IPS-NIHi7 (cell line): ENCODE data around the gene KIRREL3.

Experiments
- DNase-seq: peaks from one replicate; pipeline ENCODE4 v3.0.0; 2012; ENCODE audit warnings: mixed read lengths; ENCODE audit errors: extremely low spot score

KIRREL3 gene

DNA sequence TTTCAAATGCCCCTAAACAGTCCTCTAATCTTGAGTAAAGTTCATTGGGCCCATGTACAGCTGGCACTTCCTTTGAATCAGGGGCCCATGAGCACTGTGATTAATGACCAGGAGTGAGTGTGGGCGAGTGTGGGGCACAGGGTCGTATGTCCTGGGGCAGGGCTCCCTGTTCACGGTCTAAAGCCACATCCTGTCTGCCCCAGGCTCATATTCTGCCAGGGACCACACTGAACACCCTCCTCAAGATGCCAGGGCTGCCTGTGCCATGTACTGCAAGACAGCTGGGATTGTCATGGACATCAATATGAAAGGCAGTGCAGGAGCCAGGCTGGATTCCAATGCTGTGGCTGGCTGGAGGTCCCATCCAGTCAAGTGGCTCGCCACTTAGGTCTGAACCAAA, 130.5 kb downstream of the KIRREL3 start:
- no peak for DNase-seq

DNA sequence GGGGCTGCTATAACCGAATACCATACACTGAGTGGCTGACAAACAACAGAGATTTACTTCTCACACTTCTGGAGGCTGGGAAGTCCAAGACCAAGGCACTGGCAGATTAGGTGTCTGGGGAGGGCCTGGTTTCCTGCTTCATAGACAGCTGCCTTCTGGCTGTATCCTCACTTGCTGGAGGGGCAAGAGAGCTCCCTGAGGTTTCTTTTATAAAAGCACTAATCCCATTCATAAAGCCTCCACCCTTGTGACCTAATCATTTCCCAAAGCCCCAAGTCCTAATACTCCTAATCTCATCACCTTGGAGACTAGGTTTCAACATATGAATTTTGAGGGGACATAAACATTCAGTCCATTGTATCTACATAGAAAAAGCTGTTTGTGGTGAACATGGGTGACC, 131.8 kb downstream of the KIRREL3 start:
- DNase-seq = no peak

DNA sequence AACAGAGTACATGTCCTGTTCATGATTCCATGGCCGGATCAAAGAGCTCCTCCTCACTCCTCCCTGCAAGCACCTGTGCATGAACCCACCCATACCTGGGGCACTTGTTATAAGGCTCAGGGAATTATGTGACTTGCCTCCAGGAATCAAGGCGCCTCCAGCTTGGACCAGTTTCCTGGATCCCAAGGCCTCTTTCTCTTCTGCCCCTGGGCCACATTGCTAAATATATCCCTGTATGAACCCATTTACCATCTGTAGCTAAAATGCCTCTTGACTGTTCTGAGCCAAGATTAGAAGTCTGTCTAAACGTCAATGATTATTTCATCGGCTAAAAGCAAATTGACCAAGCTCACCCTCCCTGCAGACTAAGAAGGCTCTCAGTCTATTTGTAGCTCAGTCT, 135.6 kb downstream of the KIRREL3 start:
- DNase-seq = no peak

DNA sequence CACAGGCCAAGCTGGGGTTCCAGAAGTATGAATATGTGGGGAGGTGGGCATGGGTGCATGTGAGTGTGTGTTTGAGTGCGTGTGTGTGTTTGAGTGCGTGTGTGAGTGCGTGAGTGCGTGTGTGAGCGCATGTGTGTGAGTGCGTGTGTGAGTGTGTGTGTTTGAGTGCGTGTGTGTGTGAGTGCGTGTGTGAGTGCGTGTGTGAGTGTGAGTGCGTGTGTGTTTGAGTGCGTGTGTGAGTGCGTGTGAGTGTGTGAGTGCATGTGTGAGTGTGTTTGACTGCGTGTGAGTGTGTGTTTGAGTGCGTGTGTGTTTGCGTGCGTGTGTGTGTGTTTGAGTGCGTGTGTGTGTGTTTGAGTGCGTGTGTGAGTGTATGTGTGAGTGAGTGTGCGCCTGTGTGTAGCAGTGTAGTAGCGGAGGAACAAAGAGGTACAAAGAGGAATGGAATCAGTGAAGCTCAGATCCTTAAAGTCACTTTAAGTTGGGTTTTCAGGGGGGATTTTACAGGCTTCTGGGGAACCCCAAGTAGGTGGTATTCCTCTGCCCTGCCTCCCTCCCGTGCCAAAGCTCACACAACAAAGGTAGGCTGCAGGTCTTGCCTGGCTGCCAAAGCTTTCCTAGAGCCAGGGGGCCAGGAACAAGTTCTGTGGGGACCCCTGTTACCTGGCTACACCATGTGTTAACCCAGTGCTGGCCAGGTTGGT, 137.1 kb downstream of the KIRREL3 start:
- DNase-seq = no peak

DNA sequence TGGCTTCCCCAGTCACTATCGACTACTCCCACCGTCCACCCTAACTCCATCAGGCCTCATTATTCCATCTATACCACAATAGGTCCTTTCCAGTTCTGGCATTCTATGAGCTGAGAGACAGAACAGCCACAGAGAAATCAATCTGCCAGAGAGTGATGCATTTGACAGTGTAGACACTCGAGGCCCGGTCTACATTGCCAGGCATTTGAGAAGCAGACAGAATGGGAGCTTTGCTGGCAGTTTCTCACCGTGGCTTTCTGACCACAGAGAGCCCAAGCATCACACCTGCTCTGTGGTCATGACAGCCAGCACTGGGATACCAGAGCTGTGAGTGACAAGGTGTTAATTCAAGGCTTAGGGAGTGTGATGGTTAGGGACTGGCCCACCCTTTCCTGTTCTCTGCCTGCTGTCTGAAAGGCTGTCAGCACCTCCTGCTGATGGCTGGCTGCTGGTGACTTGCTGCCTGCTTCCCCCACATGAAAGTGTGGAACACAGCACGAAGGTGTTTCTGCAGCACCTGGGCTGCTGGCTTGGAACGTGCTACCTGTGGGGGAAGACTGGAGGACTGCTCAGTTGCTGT, 137.8 kb downstream of the KIRREL3 start:
- peak; percentile 76 for DNase-seq

DNA sequence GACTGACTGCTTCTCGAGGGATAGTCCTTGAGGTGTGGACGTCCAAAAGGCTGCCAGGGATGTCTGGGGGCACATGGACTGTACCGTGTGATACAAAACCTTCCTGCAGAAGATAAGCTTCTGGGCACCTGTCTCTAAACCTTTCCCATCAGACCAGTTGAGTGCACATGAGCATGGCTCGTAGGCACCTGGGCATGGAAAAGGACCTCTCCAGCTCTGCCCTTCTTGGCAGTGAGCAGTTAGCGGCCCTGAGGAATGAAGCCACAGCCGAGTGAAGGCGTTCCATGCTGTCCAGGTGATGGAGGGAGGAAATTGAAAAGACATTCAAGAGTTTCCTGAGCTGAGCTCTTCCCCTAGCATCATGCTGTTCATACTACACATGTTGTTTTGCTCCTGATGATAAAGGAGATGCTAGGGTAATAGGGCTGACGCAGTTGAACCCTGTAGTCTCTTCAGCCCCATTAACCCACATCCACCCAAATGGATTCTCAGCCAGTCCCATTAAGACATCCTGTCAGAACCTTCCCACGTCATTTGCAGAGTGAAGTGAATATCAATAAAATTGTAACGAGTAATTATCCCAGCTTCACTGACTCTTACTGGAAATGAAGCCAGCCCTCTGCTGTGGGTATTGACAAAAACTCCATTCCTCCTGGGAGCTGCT, 138.6 kb downstream of the KIRREL3 start:
- no peak for DNase-seq

DNA sequence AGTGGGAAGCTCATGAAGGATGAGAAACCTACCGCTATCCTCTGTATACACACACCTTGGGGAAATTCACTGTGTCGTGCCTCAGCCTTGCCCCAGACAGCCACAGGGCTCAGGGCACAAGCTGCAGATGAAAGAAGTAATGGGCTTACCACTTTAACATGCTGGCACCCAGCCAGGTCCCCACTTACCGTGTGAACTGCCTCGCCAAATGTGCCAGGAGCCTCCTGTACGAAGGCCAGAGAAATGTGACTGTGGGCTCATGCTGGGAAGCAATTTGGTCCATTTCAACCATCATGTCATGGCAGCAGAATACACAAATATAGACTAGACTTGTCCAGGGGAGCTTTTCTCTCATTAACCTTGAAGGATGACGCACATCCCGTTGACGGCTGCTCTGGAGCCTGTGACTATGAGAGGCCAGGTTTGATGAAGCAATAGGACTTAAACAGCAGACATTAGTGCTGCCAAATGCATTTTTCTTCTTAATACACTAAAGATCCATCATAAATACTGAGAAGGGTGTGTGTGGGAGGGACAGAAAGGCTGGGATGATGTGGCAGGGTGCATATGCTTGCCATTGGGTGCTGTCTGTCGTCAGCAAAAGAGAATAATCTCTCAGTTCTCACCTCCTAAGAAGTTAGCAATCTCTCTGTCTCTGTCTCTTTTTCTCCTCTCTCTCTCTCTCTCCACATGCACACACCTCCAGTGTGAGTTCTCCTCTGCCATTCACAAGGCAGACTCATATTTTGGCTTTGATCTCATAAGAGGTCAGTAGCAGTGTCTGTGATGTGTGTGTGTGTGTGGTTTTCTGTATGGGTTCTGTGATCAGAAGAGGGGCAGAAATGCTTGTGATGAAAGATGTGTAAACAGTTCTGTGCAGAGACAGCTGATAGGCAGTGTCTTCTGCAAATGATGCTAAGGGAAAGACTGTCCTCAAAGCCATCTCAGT, 142.4 kb downstream of the KIRREL3 start:
- DNase-seq = no peak

DNA sequence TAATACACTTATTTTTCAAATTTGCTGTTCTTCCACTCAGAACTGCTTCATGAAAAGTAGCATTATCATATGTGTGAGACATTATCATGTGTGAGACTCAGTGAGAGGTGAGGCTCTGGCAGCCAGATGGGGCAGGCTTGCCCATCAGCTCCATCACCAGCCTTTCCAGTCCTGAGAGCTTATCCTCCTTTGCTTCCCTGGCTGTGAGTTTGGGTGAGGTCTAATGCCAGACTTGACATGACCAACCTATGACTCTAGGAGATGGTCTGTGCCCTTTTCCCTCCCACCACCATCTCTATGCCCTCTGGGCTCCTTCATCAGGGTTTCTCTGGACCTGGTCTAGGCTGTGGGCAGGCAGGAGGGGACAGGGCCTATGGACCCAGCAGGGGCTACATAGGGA, 145.0 kb downstream of the KIRREL3 start:
- DNase-seq = no peak

DNA sequence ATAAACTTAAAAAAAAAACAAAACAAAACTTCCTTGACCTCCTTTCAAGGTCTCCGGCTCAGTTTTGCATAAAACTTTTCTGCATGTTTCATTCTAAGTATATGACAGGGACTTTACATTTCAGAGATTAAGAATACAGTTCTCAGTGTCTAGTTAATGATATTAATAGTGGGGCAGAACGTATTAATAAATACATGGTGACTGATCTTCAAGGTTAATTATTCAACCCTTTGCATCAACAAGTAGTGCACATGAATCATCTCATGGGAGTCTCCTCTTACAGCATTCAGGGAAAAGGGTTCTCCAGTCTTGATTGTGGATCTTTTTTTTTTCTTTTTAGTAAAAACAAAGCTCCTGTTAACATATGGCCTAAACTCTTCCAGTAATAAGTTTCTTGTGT, 146.8 kb downstream of the KIRREL3 start:
- DNase-seq = no peak

DNA sequence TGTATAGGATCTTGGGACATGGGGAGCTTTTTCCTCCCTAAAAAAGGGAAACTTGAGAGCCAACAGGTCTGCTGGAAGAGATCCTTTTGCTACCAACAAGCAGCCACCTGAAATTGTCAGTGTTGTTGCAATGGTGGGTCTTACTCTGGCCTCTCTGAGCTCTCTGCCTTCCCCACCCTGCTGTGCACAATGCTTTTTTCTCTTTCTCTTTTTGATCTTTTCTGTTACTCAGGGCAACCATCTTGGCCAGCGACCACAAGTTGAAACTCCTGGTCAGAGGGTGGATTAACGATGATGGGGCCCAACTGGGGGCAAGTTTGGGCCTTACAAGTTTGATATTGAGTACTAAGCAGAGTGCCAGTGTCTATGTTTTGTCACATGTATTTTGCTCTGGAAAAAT, 155.8 kb downstream of the KIRREL3 start:
- no peak for DNase-seq

DNA sequence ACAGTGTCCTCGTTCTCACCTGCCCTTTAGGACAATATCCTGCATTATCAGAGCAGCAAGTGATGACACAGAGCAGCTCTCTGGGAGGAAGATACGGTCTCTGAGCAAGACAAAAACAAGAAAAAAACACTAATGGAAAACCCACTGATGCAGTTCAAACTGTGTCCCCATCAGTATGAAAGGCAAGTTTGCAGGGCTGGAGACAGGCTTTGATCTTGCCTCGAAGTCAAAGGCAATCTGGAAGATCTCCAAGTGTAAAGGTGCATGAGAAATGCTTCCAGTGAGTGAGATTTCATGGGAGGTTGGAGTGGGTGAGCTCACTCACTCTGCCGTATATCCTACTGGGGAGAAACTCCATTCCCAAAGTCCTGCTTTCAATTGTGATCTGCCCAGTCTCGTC, 157.5 kb downstream of the KIRREL3 start:
- no peak for DNase-seq

DNA sequence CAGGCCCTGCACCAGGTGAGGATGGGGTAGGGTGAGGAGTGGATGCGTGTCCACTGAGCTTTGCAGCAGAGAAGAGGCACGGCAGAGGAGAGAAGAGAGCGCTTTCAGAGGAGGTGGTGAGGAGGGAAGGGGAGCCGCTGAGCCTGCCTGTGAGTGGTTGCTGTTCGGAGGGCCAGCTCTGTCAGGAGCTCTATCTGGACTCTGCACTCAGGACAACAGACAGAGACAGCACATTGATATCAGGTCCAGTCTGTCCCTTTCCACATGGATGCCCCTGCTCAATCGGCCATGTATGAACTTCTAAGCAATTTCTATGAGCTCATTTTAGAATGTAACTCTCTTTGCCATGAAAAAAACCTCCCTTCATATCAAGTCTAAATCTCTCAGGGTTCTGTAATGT, 158.6 kb downstream of the KIRREL3 start:
- DNase-seq = no peak

DNA sequence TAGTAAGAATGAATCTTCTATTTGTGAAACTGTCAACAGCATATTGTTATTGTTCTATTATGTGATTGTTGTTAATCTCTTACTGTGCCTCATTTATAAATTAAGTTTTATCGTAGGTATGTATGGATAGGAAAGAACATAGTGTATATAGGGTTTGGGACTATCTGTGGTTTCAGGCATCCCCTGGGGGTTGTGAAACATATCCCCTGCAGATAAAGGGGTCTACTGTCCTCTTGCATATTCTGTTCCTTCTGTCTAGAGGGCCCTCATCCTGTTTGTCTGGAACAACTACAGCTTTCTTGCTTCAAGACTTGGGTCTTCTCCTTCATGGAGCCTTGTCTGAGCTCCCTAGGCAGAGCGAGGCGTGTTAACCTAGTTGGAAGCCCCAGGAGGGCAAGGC, 159.6 kb downstream of the KIRREL3 start:
- DNase-seq = no peak

DNA sequence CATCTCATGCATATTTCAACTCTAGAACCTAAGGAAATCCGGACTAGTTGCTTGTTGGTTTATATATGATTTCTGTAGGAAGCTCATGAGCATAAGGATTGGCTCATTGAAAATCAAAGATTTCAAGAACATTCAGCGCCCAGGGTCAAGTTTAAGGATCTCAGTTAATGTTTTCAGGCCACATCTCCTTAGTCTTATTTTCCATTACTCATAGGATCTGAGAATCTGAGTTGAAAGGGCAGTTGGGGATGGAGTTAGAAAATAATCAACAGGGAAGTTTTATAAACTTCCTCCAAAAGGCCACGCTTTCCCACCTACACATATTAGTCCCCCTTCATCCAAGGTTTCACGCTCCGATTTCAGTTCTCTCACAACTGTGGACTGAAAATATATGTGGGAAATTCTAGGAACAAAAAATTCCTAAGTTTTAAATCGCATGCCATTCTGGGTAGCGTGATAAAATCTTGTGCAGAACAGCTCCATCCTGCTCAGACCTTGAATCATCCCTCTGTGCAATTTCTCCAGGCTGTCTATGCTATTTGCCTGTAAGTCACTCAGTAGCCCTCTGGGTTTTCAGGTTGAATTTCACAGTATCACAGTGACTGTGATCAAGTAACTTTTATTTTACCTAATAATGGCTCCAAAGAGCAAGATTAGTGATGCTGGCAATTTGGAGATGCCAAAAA, 160.2 kb downstream of the KIRREL3 start:
- no peak for DNase-seq

DNA sequence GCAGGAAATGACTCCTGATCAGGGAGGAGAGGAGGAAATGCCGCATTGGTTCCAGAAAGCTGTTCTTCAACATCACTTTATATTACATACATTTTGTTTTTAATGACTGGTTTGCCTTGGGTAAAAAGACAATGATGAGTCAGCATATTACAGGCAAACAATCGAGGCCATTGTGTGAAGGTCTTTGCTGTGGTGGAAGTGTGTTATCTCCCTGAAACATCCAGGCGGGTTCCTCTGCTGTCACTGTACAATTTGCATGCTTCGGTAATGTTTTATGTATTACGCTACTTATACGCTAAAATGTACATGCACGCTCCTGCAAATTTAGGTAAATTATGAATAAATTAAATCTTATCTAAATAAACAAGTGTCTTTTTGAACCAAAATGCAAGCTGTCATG, 161.1 kb downstream of the KIRREL3 start:
- DNase-seq = no peak

DNA sequence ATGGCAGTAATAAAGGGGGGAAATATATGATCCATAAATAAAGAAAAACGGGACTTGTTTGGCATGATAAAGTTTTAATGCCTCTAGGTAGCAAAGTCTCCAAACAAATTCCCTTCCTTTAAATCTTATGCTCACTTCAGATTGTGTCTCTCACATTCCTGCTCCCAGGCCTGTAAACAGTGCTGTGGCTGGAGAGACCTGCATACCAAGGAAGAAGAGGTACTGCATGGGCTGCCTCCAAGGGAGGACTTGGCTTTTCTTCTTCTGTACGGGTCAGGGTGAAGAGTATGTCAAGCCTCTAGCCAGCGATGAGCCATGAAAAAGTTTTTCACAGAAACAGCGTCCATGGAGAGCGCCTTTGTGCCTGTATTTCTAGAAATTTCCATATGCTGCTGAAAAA, 161.8 kb downstream of the KIRREL3 start:
- DNase-seq = no peak

DNA sequence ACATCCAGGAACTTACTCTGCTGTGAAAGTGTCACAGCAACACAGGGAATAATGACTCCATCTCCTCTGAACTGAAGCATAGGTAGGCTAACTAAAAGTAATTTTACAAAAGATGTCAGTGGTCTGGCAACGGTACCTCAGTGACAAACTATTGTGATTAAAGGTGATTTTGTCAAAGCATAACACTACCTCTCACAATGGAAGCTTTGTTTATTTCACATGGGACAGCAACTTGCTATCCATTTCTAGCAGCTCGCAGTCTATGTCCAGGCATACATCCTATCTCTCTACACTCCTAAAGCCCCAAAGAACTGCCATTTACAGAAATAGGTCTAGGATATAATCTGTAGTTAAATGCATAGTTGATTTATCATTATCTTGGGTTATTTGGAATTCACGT, 163.0 kb downstream of the KIRREL3 start:
- no peak for DNase-seq

DNA sequence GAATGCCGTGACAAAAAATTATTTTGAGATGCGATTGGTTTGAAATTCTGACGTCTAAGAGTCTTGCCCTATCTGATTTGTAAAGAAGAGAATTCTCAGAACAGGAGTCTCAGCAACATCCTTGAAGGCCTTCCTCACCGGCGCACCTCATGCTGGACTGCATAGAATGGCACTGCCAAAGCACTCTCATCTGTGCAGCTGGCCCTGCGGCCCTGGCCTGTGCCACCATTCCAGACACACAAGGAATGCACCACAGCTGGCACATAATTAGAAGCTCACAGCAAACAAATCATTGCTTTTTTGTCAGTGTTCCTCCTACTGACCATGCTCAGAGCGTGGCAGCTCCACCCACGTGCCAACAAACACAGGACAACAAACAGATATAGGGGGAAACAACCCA, 166.0 kb downstream of the KIRREL3 start:
- no peak for DNase-seq

DNA sequence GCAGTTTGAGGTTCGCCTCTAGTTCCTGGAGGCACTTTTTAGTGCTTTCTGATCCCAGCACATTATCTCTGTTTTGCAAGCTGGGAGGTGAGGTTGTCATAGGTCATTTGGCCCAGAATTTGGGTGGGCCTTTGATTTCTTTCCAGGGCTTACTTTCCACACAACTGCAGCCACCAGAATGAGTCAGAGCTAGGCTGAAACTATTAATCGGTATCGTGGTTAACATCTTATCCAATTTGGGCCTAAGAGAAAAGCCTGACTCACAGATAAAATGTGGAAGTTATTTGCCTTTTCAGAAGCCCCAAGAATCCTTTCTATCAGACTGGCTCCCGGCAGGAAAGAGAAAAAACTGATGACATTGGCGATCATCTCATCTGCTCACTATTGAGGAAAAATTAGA, 166.4 kb downstream of the KIRREL3 start:
- no peak for DNase-seq

DNA sequence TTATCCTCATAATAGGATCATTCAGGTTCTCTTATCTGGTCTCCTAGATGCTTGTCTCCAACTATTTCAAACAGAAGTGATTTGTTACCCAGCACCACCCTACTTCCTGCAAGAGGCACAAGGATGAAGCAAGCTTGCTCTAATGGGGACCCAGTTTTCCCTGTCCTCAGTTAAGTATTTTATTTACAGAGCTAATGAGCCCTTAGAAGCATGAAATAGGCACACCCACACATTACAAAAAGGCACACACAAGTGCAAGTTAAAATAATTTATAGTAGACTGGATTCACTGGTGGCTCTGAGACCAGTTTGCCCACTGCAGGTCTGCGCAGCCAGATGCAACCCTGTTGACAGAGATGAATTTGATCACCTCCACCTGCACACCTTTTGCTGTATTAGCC, 167.5 kb downstream of the KIRREL3 start:
- no peak for DNase-seq

DNA sequence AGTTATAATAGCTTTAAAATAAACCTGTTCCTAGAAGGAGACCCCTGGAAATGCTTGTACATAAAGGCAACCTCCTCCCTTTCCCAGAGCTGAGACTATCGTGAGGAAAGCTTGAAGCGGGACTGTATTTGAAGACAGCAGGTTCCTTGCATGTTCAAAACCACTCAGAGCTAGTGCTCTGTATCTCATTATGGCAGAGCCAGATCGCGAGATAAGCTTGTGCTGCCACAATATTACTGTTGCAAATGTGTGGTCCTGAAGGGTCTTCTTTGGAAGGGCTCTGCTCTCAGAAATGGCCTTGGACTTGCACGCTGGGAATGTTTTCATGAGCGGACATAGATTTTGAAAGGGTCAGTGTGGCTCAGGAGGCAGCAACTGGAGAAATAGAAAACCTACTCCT, 168.2 kb downstream of the KIRREL3 start:
- no peak for DNase-seq
